HepG2 (cell line): Measurements from ENCODE around the gene RAB3A. TPM values are rescaled to one million over a fixed set of nuclear protein-coding genes. Genes with fewer than 3 reads are reported as not detected.

Source experiments
- ATAC-seq: fragments of 200-7000 bp; cut with Tn5 transposase; 3 replicates; pipeline ENCODE4 v1.9.1; 2020; ENCODE audit warnings: mild to moderate bottlenecking, moderate library complexity
- BruUV-seq: library from RNA; stranded (reverse); fragments of 400-500 nt; replicated peaks from 2 replicates; lab custom pipeline; 2021; lab: Mats Ljungman, UMichigan
- CTCF ChIA-PET: fragments of 300-600 bp; formaldehyde crosslinking; extraction: SDS; loops from one replicate; lab custom pipeline; 2021; ENCODE audit warnings: low total read pairs, inconsistent platforms, low intra/inter-chr PET ratio; lab: Yijun Ruan, JAX
- POLR2A ChIA-PET: fragments of 350-600 bp; sonication (Branson Sonifier 250); formaldehyde crosslinking; loops from one replicate; lab custom pipeline; 2020; ENCODE audit warnings: antibody characterized with exemption, inconsistent platforms; lab: Yijun Ruan, JAX
- DNase-seq: peaks from one replicate; pipeline ENCODE4 v3.0.0-alpha.2; 2015; ENCODE audit warnings: low spot score
- FAIRE-seq: peaks from 3 replicates; lab custom pipeline; 2011; peaks lifted over from hg19 to GRCh38; lab: Jason Lieb, UNC
- H2AFZ ChIP-seq: one replicate; pipeline ENCODE4 v1.6.1; 2011; ENCODE audit warnings: low read length, inconsistent platforms
- H3K27ac ChIP-seq: fragments of 300-600 bp; 3 replicates; pipeline ENCODE4 v1.8.0; 2011; ENCODE audit warnings: mixed run types, mild to moderate bottlenecking, mixed read lengths, low read length, inconsistent platforms; ENCODE audit not compliant: insufficient read depth; ENCODE audit errors: extremely low read length
- H3K27me3 ChIP-seq, 2 experiments: fragments of 200-600 bp in 1 of 2; 2 replicates in 1 of 2; 3 replicates in 1 of 2; pipeline versions ENCODE4 v1.6.0 to v1.8.0; 2011; ENCODE audit warnings: low read length in 2 of 2, mild to moderate bottlenecking in 2 of 2, moderate library complexity in 2 of 2, inconsistent platforms in 1 of 2; ENCODE audit not compliant: insufficient read depth in 2 of 2, control insufficient read depth in 1 of 2
- H3K36me3 ChIP-seq, 2 experiments: fragments of 200-600 bp in 1 of 2; replicated peaks in 1 of 2; 2 replicates in 1 of 2; 3 replicates in 1 of 2; pipeline versions ENCODE4 v1.5.1 to v1.8.0; 2011; ENCODE audit warnings: low read length in 2 of 2, inconsistent platforms in 1 of 2; ENCODE audit not compliant: insufficient read depth in 2 of 2, control insufficient read depth in 1 of 2
- H3K4me1 ChIP-seq: 2 replicates; pipeline ENCODE4 v1.5.1; 2012; ENCODE audit warnings: low read length, inconsistent platforms; ENCODE audit not compliant: insufficient read depth
- H3K4me2 ChIP-seq: 2 replicates; pipeline ENCODE4 v1.6.0; 2011; ENCODE audit warnings: low read depth, low read length, inconsistent platforms
- H3K4me3 ChIP-seq, 3 experiments: fragments of 200-600 bp in 1 of 3; sonication (generic), shearing (Covaris generic) in 1 of 3; replicated peaks in 1 of 3; 2 replicates each; pipeline ENCODE4 v1.5.1; 2011 to 2016; ENCODE audit warnings: low read length in 3 of 3, inconsistent platforms in 2 of 3, low read depth in 2 of 3, mild to moderate bottlenecking in 2 of 3, control low read depth in 1 of 3, mixed read lengths in 1 of 3; ENCODE audit not compliant: insufficient read depth in 1 of 3
- H3K79me2 ChIP-seq: one replicate; pipeline ENCODE4 v1.6.1; 2011; ENCODE audit warnings: low read length, inconsistent platforms; ENCODE audit not compliant: insufficient read depth
- H3K9ac ChIP-seq: 2 replicates; pipeline ENCODE4 v1.6.0; 2011; ENCODE audit warnings: mild to moderate bottlenecking, low read depth, low read length, inconsistent platforms; ENCODE audit not compliant: insufficient read depth
- H3K9me3 ChIP-seq: 2 replicates; pipeline ENCODE4 v1.5.1; 2012; ENCODE audit warnings: mild to moderate bottlenecking, low read length
- H4K20me1 ChIP-seq: 2 replicates; pipeline ENCODE4 v1.6.0; 2011; ENCODE audit warnings: inconsistent platforms, mild to moderate bottlenecking, low read length, moderate library complexity; ENCODE audit not compliant: insufficient read depth
- SNAI1 ChIP-seq: sonication (generic); formaldehyde crosslinking; IDR thresholded peaks from 2 replicates; pipeline ENCODE4 v1.5.0; 2020; ENCODE audit warnings: mild to moderate bottlenecking, missing genetic modification reagents, borderline replicate concordance
- SRSF4 ChIP-seq: fragments of 200-400 bp; formaldehyde crosslinking; IDR thresholded peaks from one replicate; pipeline ENCODE4 v1.6.1; 2018; ENCODE audit warnings: mild to moderate bottlenecking, low read depth, low read length, moderate library complexity; ENCODE audit not compliant: poor library complexity, severe bottlenecking
- SRY ChIP-seq: sonication (generic); formaldehyde crosslinking; IDR thresholded peaks from 2 replicates; pipeline ENCODE4 v1.8.0; 2022; ENCODE audit warnings: mild to moderate bottlenecking, missing genetic modification reagents
- ZNF484 ChIP-seq: sonication (generic); formaldehyde crosslinking; IDR thresholded peaks from 2 replicates; pipeline ENCODE4 v1.5.1; 2020; ENCODE audit warnings: mild to moderate bottlenecking, low read depth, missing genetic modification reagents, borderline replicate concordance
- WGBS: methylation state at CpG from one replicate; pipeline ENCODE4 v1.1.6; 2017; ENCODE audit warnings: low lambda C conversion rate; 5-methylcytosine and 5-hydroxymethylcytosine counted together
- in situ Hi-C: cut with HindIII; loops from 2 replicates; pipeline ENCODE4 v1.10.0; 2017; ENCODE audit warnings: low pct_unique_long_range_greater_than_20kb; ENCODE audit not compliant: extremely low pct_ligation_motif_present
- intact Hi-C: fragments of 100-400 bp; cut with micrococcal nuclease; formaldehyde crosslinking; loops from one replicate; pipeline ENCODE4 v1.10.0; 2022; ENCODE audit not compliant: unreplicated experiment
- polyA plus RNA-seq, 8 experiments: library from polyadenylated mRNA; depleted of rRNA in 3 of 8; stranded (reverse) in 7 of 8; unstranded in 1 of 8; fragments of >200 nt; fragmentation: Illumina TruSeq in 4 of 8; extraction: Trizol in 4 of 8; gene quantifications; 2 replicates each; pipeline versions ENCODE4 v1.2.1 to v1.2.3, GENCODE V29; 2011 to 2016; ENCODE audit warnings: low read depth in 4 of 8, missing spikeins in 1 of 8, mixed read lengths in 1 of 8; ENCODE audit not compliant: insufficient read depth in 1 of 8
- total RNA-seq, 5 experiments: library from RNA; depleted of rRNA; stranded (reverse); fragments of >200 nt; fragmentation: Illumina TruSeq; extraction: Trizol; gene quantifications; 2 replicates each; pipeline ENCODE4 v1.2.3, GENCODE V29; 2016; ENCODE audit warnings: low read depth in 1 of 5
- TF ChIP-seq, protein P1 (sequence below): sonication (generic); formaldehyde crosslinking; IDR thresholded peaks from 2 replicates; pipeline ENCODE4 v1.4.0; 2020; ENCODE audit warnings: missing genetic modification reagents, borderline replicate concordance
- TF ChIP-seq, protein P2 (sequence below): sonication (generic); formaldehyde crosslinking; IDR thresholded peaks from 2 replicates; pipeline ENCODE4 v1.5.1; 2020; ENCODE audit warnings: missing genetic modification reagents, mild to moderate bottlenecking, borderline replicate concordance
- TF ChIP-seq, protein P3 (sequence below): sonication (generic); formaldehyde crosslinking; IDR thresholded peaks from 2 replicates; pipeline ENCODE4 v1.4.0; 2020; ENCODE audit warnings: missing genetic modification reagents
- TF ChIP-seq, protein P4 (sequence below): sonication (generic); formaldehyde crosslinking; IDR thresholded peaks from 2 replicates; pipeline ENCODE4 v1.4.0; 2020; ENCODE audit warnings: missing genetic modification reagents, borderline replicate concordance

RAB3A gene
- total and polyA plus RNA-seq, 2 of the 13 experiments (the other 11 are each of a cell fraction or from before 2014, with no cell fraction given), result 0.58 to 0.98 TPM

DNA sequence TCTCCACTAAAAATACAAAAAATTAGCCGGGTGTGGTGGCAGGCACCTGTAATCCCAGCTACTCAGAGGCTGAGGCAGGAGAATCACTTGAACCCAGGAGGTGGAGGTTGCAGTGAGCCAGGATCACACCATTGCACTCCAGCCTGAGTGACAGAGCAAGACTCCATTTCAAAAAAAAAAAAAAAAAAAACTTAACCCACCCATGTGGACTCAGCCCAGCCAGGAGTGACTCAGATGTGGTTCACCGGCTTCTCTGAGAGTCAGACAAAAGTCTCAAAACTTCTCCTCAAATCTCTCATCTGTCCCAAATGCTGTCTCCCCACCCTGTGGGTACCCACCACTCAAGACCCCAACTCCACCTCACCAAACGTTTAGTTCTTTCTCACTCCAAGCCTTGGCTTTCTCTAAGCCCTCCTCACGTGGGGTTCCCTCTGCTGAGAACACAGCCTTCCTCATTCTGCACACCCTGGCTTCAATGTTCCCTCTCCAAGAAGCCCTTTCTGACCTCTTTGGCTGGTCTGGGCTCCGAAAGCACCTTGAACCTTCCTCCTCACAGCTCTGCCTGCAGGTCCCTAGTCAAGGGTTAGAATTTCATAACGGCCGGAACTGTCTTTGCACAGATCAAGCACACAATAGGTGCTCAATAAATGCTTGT is 11.1 kb upstream of the RAB3A start:
- Histone ChIP-seq H3K4me2 (no peak overlapping the region), H3K9me3 (no peaks in the 10 kb centered on the region), H3K27me3 (peaks cover 2 to 14% of the 10 kb centered on the region in 2 experiments; a peak in 3 of 5 replicates), H4K20me1 (no peaks in the 10 kb centered on the region), H3K27ac (no peak overlapping the region), H3K4me1 (no peaks in the 10 kb centered on the region), H3K4me3 (no peak overlapping the region), H2AFZ (no peak overlapping the region), H3K79me2 (no peaks in the 10 kb centered on the region), H3K36me3 (no peaks in the 10 kb centered on the region), H3K9ac (no peak overlapping the region)
- WGBS, result 14% methylated on average over 7 of the region's 7 CpGs
- POLR2A ChIA-PET, result no interaction called here
- BruUV-seq, result no TSS peak
- DNase-seq (no peak), FAIRE-seq (no peak), ATAC-seq (no peak)
- intact Hi-C loops (no loop called here), in situ Hi-C loops (no loop called here)
- CTCF ChIA-PET, result no interaction called here
- TF ChIP-seq, protein P1, sequence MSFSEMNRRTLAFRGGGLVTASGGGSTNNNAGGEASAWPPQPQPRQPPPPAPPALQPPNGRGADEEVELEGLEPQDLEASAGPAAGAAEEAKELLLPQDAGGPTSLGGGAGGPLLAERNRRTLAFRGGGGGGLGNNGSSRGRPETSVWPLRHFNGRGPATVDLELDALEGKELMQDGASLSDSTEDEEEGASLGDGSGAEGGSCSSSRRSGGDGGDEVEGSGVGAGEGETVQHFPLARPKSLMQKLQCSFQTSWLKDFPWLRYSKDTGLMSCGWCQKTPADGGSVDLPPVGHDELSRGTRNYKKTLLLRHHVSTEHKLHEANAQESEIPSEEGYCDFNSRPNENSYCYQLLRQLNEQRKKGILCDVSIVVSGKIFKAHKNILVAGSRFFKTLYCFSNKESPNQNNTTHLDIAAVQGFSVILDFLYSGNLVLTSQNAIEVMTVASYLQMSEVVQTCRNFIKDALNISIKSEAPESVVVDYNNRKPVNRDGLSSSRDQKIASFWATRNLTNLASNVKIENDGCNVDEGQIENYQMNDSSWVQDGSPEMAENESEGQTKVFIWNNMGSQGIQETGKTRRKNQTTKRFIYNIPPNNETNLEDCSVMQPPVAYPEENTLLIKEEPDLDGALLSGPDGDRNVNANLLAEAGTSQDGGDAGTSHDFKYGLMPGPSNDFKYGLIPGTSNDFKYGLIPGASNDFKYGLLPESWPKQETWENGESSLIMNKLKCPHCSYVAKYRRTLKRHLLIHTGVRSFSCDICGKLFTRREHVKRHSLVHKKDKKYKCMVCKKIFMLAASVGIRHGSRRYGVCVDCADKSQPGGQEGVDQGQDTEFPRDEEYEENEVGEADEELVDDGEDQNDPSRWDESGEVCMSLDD (CRISPR knock-in tag), result no peak
- TF ChIP-seq, protein P2, sequence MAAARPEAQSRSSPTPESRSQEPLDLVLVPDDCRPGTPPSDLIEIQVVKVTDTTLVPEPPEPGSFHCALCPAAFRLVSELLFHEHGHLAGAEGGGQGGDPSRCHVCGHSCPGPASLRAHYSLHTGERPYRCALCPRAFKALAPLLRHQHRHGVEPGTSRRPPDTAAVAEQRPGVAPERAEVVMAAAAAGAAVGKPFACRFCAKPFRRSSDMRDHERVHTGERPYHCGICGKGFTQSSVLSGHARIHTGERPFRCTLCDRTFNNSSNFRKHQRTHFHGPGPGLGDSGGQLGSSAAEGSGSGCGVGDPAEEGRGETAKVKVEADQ (CRISPR knock-in tag), result no peak
- TF ChIP-seq ZNF484 (CRISPR knock-in tag), result no peak
- no peak for TF ChIP-seq SNAI1 (CRISPR knock-in tag)
- TF ChIP-seq SRSF4, result no peak
- TF ChIP-seq, protein P3, sequence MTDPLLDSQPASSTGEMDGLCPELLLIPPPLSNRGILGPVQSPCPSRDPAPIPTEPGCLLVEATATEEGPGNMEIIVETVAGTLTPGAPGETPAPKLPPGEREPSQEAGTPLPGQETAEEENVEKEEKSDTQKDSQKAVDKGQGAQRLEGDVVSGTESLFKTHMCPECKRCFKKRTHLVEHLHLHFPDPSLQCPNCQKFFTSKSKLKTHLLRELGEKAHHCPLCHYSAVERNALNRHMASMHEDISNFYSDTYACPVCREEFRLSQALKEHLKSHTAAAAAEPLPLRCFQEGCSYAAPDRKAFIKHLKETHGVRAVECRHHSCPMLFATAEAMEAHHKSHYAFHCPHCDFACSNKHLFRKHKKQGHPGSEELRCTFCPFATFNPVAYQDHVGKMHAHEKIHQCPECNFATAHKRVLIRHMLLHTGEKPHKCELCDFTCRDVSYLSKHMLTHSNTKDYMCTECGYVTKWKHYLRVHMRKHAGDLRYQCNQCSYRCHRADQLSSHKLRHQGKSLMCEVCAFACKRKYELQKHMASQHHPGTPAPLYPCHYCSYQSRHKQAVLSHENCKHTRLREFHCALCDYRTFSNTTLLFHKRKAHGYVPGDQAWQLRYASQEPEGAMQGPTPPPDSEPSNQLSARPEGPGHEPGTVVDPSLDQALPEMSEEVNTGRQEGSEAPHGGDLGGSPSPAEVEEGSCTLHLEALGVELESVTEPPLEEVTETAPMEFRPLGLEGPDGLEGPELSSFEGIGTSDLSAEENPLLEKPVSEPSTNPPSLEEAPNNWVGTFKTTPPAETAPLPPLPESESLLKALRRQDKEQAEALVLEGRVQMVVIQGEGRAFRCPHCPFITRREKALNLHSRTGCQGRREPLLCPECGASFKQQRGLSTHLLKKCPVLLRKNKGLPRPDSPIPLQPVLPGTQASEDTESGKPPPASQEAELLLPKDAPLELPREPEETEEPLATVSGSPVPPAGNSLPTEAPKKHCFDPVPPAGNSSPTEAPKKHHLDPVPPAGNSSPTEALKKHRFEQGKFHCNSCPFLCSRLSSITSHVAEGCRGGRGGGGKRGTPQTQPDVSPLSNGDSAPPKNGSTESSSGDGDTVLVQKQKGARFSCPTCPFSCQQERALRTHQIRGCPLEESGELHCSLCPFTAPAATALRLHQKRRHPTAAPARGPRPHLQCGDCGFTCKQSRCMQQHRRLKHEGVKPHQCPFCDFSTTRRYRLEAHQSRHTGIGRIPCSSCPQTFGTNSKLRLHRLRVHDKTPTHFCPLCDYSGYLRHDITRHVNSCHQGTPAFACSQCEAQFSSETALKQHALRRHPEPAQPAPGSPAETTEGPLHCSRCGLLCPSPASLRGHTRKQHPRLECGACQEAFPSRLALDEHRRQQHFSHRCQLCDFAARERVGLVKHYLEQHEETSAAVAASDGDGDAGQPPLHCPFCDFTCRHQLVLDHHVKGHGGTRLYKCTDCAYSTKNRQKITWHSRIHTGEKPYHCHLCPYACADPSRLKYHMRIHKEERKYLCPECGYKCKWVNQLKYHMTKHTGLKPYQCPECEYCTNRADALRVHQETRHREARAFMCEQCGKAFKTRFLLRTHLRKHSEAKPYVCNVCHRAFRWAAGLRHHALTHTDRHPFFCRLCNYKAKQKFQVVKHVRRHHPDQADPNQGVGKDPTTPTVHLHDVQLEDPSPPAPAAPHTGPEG (CRISPR knock-in tag), result no peak
- no peak for TF ChIP-seq SRY (CRISPR knock-in tag)
- TF ChIP-seq, protein P4, sequence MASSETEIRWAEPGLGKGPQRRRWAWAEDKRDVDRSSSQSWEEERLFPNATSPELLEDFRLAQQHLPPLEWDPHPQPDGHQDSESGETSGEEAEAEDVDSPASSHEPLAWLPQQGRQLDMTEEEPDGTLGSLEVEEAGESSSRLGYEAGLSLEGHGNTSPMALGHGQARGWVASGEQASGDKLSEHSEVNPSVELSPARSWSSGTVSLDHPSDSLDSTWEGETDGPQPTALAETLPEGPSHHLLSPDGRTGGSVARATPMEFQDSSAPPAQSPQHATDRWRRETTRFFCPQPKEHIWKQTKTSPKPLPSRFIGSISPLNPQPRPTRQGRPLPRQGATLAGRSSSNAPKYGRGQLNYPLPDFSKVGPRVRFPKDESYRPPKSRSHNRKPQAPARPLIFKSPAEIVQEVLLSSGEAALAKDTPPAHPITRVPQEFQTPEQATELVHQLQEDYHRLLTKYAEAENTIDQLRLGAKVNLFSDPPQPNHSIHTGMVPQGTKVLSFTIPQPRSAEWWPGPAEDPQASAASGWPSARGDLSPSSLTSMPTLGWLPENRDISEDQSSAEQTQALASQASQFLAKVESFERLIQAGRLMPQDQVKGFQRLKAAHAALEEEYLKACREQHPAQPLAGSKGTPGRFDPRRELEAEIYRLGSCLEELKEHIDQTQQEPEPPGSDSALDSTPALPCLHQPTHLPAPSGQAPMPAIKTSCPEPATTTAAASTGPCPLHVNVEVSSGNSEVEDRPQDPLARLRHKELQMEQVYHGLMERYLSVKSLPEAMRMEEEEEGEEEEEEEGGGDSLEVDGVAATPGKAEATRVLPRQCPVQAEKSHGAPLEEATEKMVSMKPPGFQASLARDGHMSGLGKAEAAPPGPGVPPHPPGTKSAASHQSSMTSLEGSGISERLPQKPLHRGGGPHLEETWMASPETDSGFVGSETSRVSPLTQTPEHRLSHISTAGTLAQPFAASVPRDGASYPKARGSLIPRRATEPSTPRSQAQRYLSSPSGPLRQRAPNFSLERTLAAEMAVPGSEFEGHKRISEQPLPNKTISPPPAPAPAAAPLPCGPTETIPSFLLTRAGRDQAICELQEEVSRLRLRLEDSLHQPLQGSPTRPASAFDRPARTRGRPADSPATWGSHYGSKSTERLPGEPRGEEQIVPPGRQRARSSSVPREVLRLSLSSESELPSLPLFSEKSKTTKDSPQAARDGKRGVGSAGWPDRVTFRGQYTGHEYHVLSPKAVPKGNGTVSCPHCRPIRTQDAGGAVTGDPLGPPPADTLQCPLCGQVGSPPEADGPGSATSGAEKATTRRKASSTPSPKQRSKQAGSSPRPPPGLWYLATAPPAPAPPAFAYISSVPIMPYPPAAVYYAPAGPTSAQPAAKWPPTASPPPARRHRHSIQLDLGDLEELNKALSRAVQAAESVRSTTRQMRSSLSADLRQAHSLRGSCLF, result no peak
